Measurements from ENCODE around the gene EPB42.
"Not testable (repeated sequence)": the region's sequence is repeated elsewhere in the genome, so short reads cannot be mapped to it uniquely, and the experiment has no call there.

The EPB42 gene

GRCh38 chr15:43235536-43235935 lies 14.7 kb upstream of the EPB42 start:
- no peak for TF ChIP-seq CTCF (IDR thresholded peaks at IDR 0.05; ENCODE audit: low read depth, low read length)
- in situ Hi-C loops (cut with HindIII; ENCODE audit: low sequenced_read_pairs), result no loop called here
- H3K4me3 ChIP-seq (ENCODE audit: low read depth, low read length), result no peak overlapping the region
- no peak for DNase-seq (ENCODE audit: low read depth, low spot score)

- H3K4me3 ChIP-seq (ENCODE audit: low read depth, low read length), result no peak overlapping the region
- no peak for TF ChIP-seq CTCF (IDR thresholded peaks at IDR 0.05; ENCODE audit: low read depth, low read length)
- in situ Hi-C loops (cut with HindIII; ENCODE audit: low sequenced_read_pairs), result no loop called here
- no peak for DNase-seq (ENCODE audit: low read depth, low spot score)
Observed at GRCh38 chr15:43232289-43232874, 11.6 kb upstream of the EPB42 start.

- no peak for DNase-seq (ENCODE audit: low read depth, low spot score)
- no peak overlapping the region for H3K4me3 ChIP-seq (ENCODE audit: low read depth, low read length)
- TF ChIP-seq CTCF (IDR thresholded peaks at IDR 0.05; ENCODE audit: low read depth, low read length), result no peak
- in situ Hi-C loops (cut with HindIII; ENCODE audit: low sequenced_read_pairs), result no loop called here
Observed at GRCh38 chr15:43230640-43231115, 9.9 kb upstream of the EPB42 start.

GRCh38 chr15:43229977-43230376 lies 9.2 kb upstream of the EPB42 start:
- no peak for DNase-seq (ENCODE audit: low read depth, low spot score)
- in situ Hi-C loops (cut with HindIII; ENCODE audit: low sequenced_read_pairs), result no loop called here

GRCh38 chr15:43226436-43227305 lies 5.9 kb upstream of the EPB42 start:
- no peak for TF ChIP-seq CTCF (IDR thresholded peaks at IDR 0.05; ENCODE audit: low read depth, low read length)
- in situ Hi-C loops (cut with HindIII; ENCODE audit: low sequenced_read_pairs), result no loop called here
- no peak for DNase-seq (ENCODE audit: low read depth, low spot score)
- H3K4me3 ChIP-seq (ENCODE audit: low read depth, low read length), result no peak overlapping the region

More at GRCh38 chr15:43229977-43230376, 9.2 kb upstream of the EPB42 start:
- TF ChIP-seq CTCF (IDR thresholded peaks at IDR 0.05; ENCODE audit: low read depth, low read length), result no peak
- H3K4me3 ChIP-seq (ENCODE audit: low read depth, low read length), result no peak overlapping the region

- DNase-seq (ENCODE audit: low read depth, low spot score); in situ Hi-C loops (cut with HindIII; ENCODE audit: low sequenced_read_pairs): not testable (repeated sequence)
Observed at GRCh38 chr15:43225950-43226255, 5.1 kb upstream of the EPB42 start.

More at GRCh38 chr15:43225950-43226255, 5.1 kb upstream of the EPB42 start:
- H3K4me3 ChIP-seq (ENCODE audit: low read depth, low read length), result not testable (repeated sequence)
